Neuronal stem cell (in vitro differentiated cells): ENCODE data around the gene HS2ST1.

ENCODE experiments used
- DNase-seq: peaks from one replicate; pipeline ENCODE4 v3.0.0-alpha.2; 2013; ENCODE audit warnings: low spot score
- H2AFZ ChIP-seq: one replicate; pipeline ENCODE4 v1.6.1; 2013; ENCODE audit warnings: mild to moderate bottlenecking, low read length, inconsistent platforms
- H2AK5ac ChIP-seq: 2 replicates; pipeline ENCODE4 v1.6.1; 2013; ENCODE audit warnings: low read depth, mild to moderate bottlenecking, inconsistent platforms, low read length, moderate library complexity, mixed read lengths
- H2BK120ac ChIP-seq: 2 replicates; pipeline ENCODE4 v1.6.1; 2013; ENCODE audit warnings: low read depth, mild to moderate bottlenecking, inconsistent platforms, low read length, moderate library complexity, mixed read lengths
- H2BK12ac ChIP-seq: one replicate; pipeline ENCODE4 v1.6.1; 2013; ENCODE audit warnings: low read length, inconsistent platforms
- H2BK15ac ChIP-seq: 2 replicates; pipeline ENCODE4 v1.6.1; 2013; ENCODE audit warnings: mild to moderate bottlenecking, low read length, inconsistent platforms, mixed read lengths
- H2BK5ac ChIP-seq: one replicate; pipeline ENCODE4 v1.6.1; 2013; ENCODE audit warnings: inconsistent platforms, mild to moderate bottlenecking, low read length, moderate library complexity
- H3K14ac ChIP-seq: one replicate; pipeline ENCODE4 v1.6.1; 2013; ENCODE audit warnings: low read length, inconsistent platforms
- H3K18ac ChIP-seq: 2 replicates; pipeline ENCODE4 v1.6.1; 2013; ENCODE audit warnings: low read length, inconsistent platforms
- H3K23ac ChIP-seq: 2 replicates; pipeline ENCODE4 v1.6.1; 2013; ENCODE audit warnings: low read depth, mild to moderate bottlenecking, mixed read lengths, low read length, inconsistent platforms; ENCODE audit not compliant: poor library complexity
- H3K27ac ChIP-seq: replicated peaks from 3 replicates; pipeline ENCODE4 v1.5.1; 2013; ENCODE audit warnings: low read length, inconsistent platforms
- H3K27me3 ChIP-seq, 3 experiments: 2 replicates each; pipeline ENCODE4 v1.6.1; 2013; ENCODE audit warnings: low read length in 3 of 3, mild to moderate bottlenecking in 2 of 3, inconsistent platforms in 1 of 3, low read depth in 1 of 3, mixed read lengths in 1 of 3, moderate library complexity in 1 of 3; ENCODE audit not compliant: control insufficient read depth in 3 of 3, insufficient read depth in 3 of 3
- H3K36me3 ChIP-seq, 2 donors: replicated peaks in 1 of 2; 2 replicates each; pipeline ENCODE4 v1.6.1; 2013; ENCODE audit warnings: low read length in 2 of 2; ENCODE audit not compliant: control insufficient read depth in 2 of 2, insufficient read depth in 2 of 2
- H3K4ac ChIP-seq: 2 replicates; pipeline ENCODE4 v1.6.1; 2013; ENCODE audit warnings: inconsistent platforms, mild to moderate bottlenecking, low read length, moderate library complexity
- H3K4me1 ChIP-seq, 2 donors: 1 replicate in 1 of 2; 2 replicates in 1 of 2; pipeline ENCODE4 v1.6.1; 2013; ENCODE audit warnings: low read length in 2 of 2, low read depth in 1 of 2; ENCODE audit not compliant: control insufficient read depth in 2 of 2, insufficient read depth in 1 of 2
- H3K4me2 ChIP-seq: one replicate; pipeline ENCODE4 v1.6.1; 2013; ENCODE audit warnings: mild to moderate bottlenecking, low read length, inconsistent platforms; ENCODE audit not compliant: insufficient read depth, poor library complexity, severe bottlenecking
- H3K4me3 ChIP-seq, 2 donors: 2 replicates each; pipeline ENCODE4 v1.5.1; 2013; ENCODE audit warnings: low read length in 2 of 2, mild to moderate bottlenecking in 2 of 2, inconsistent platforms in 1 of 2, moderate library complexity in 1 of 2
- H3K79me1 ChIP-seq: one replicate; pipeline ENCODE4 v1.6.1; 2013; ENCODE audit warnings: low read depth, mild to moderate bottlenecking, inconsistent platforms, low read length, moderate library complexity
- H3K9ac ChIP-seq: one replicate; pipeline ENCODE4 v1.6.1; 2013; ENCODE audit warnings: mild to moderate bottlenecking, low read depth, low read length, inconsistent platforms; ENCODE audit not compliant: poor library complexity
- H3K9me3 ChIP-seq, 2 donors: replicated peaks in 1 of 2; 2 replicates each; pipeline versions ENCODE3 to v1.6.1; 2013; ENCODE audit warnings: low read length in 2 of 2, mild to moderate bottlenecking in 2 of 2, inconsistent platforms in 1 of 2, low read depth in 1 of 2, mixed read lengths in 1 of 2, moderate library complexity in 1 of 2; ENCODE audit not compliant: control insufficient read depth in 2 of 2, insufficient read depth in 1 of 2
- H4K8ac ChIP-seq: one replicate; pipeline ENCODE4 v1.6.1; 2013; ENCODE audit warnings: low read depth, mild to moderate bottlenecking, inconsistent platforms, low read length, moderate library complexity
- H4K91ac ChIP-seq: one replicate; pipeline ENCODE4 v1.6.1; 2013; ENCODE audit warnings: low read length, low read depth, mild to moderate bottlenecking, inconsistent platforms; ENCODE audit not compliant: poor library complexity
- WGBS, 2 donors: extraction: QIAGEN DNeasy Blood & Tissue Kit; methylation state at CpG; one replicate each; pipeline ENCODE4 v1.1.7; 2013; ENCODE audit warnings: missing lambda C conversion rate in 2 of 2, mixed read lengths in 1 of 2; ENCODE audit not compliant: insufficient read length in 2 of 2, insufficient replicate concordance in 1 of 2; ENCODE audit errors: extremely low coverage in 2 of 2; 5-methylcytosine and 5-hydroxymethylcytosine counted together

HS2ST1 gene

GRCh38 chr1:87045761-87046304 lies 131.4 kb downstream of the HS2ST1 start:
- Histone ChIP-seq H4K91ac (no peak overlapping the region), H2AK5ac (no peak overlapping the region), H2BK12ac (no peak overlapping the region), H3K4me1 (no peaks in the 10 kb centered on the region), H3K4ac (no peak overlapping the region), H3K4me2 (no peak overlapping the region), H2BK5ac (no peak overlapping the region), H3K18ac (no peak overlapping the region), H2BK15ac (no peak overlapping the region), H3K4me3 (no peak overlapping the region), H3K27ac (no peak overlapping the region), H3K14ac (no peak overlapping the region), H3K27me3 (no peaks in the 10 kb centered on the region), H3K36me3 (no peaks in the 10 kb centered on the region), H3K23ac (no peak overlapping the region), H2BK120ac (no peak overlapping the region), H3K9ac (no peak overlapping the region), H3K9me3 (peaks cover 2 to 20% of the 10 kb centered on the region in 2 donors), H3K79me1 (no peaks in the 10 kb centered on the region), H4K8ac (no peak overlapping the region), H2AFZ (no peak overlapping the region)
- no peak for DNase-seq
- no CpG with 5 or more reads among the region's 5 CpGs for WGBS, 2 donors

- H3K18ac ChIP-seq = no peak overlapping the region
- no peaks in the 10 kb centered on the region for H3K4me1 ChIP-seq
- no peak overlapping the region for H3K4me3 ChIP-seq
- H3K23ac ChIP-seq = no peak overlapping the region
- no peak overlapping the region for H3K14ac ChIP-seq
- no CpG with 5 or more reads among the region's 4 CpGs for WGBS, 2 donors
- H3K79me1 ChIP-seq = no peaks in the 10 kb centered on the region
- H2AK5ac ChIP-seq = no peak overlapping the region
- H4K8ac ChIP-seq = no peak overlapping the region
- H3K9ac ChIP-seq = no peak overlapping the region
- no peaks in the 10 kb centered on the region for H3K36me3 ChIP-seq
- no peak overlapping the region for H4K91ac ChIP-seq
- H3K9me3 ChIP-seq = peaks cover 2 to 20% of the 10 kb centered on the region in 2 donors
- H2BK120ac ChIP-seq = no peak overlapping the region
- no peak overlapping the region for H3K4ac ChIP-seq
- H2BK15ac ChIP-seq = no peak overlapping the region
- DNase-seq = no peak
- no peak overlapping the region for H3K27ac ChIP-seq
- H2BK5ac ChIP-seq = no peak overlapping the region
- no peak overlapping the region for H2AFZ ChIP-seq
- H3K27me3 ChIP-seq = no peaks in the 10 kb centered on the region
- H2BK12ac ChIP-seq = no peak overlapping the region
- H3K4me2 ChIP-seq = no peak overlapping the region
Measured at GRCh38 chr1:87046951-87047350, 132.5 kb downstream of the HS2ST1 start.

GRCh38 chr1:87048237-87048636 lies 133.8 kb downstream of the HS2ST1 start:
- H3K23ac ChIP-seq = no peak overlapping the region
- no CpG with 5 or more reads among the region's 3 CpGs for WGBS, 2 donors
- no peak overlapping the region for H2BK12ac ChIP-seq
- no peak overlapping the region for H2AFZ ChIP-seq
- no peak overlapping the region for H2AK5ac ChIP-seq
- no peak overlapping the region for H3K4me2 ChIP-seq
- H4K91ac ChIP-seq = no peak overlapping the region
- H2BK5ac ChIP-seq = no peak overlapping the region
- no peaks in the 10 kb centered on the region for H3K4me1 ChIP-seq
- no peak for DNase-seq
- H3K79me1 ChIP-seq = no peaks in the 10 kb centered on the region
- H3K36me3 ChIP-seq = no peaks in the 10 kb centered on the region
- H3K4me3 ChIP-seq = no peak overlapping the region
- H2BK15ac ChIP-seq = no peak overlapping the region
- no peak overlapping the region for H3K18ac ChIP-seq
- no peak overlapping the region for H2BK120ac ChIP-seq
- H3K14ac ChIP-seq = no peak overlapping the region
- no peaks in the 10 kb centered on the region for H3K27me3 ChIP-seq
- no peak overlapping the region for H3K4ac ChIP-seq
- H4K8ac ChIP-seq = no peak overlapping the region
- H3K27ac ChIP-seq = no peak overlapping the region
- H3K9me3 ChIP-seq = peaks cover 2 to 20% of the 10 kb centered on the region in 2 donors
- H3K9ac ChIP-seq = no peak overlapping the region

- Histone ChIP-seq H3K27ac (no peak overlapping the region), H3K23ac (no peak overlapping the region), H3K14ac (no peak overlapping the region), H3K9me3 (peaks cover 2 to 24% of the 10 kb centered on the region in 2 donors), H4K8ac (no peak overlapping the region), H2BK120ac (no peak overlapping the region), H3K4me3 (no peak overlapping the region), H4K91ac (no peak overlapping the region), H3K27me3 (no peaks in the 10 kb centered on the region), H2AFZ (no peak overlapping the region), H2BK12ac (no peak overlapping the region), H3K9ac (no peak overlapping the region), H3K36me3 (no peaks in the 10 kb centered on the region), H3K18ac (no peak overlapping the region), H3K4me2 (no peak overlapping the region), H2BK5ac (no peak overlapping the region), H3K4ac (no peak overlapping the region), H2AK5ac (no peak overlapping the region), H3K79me1 (no peaks in the 10 kb centered on the region), H3K4me1 (no peaks in the 10 kb centered on the region), H2BK15ac (no peak overlapping the region)
- DNase-seq = no peak
- no CpG with 5 or more reads among the region's 5 CpGs for WGBS, 2 donors
Measured at GRCh38 chr1:87051965-87052364, 137.5 kb downstream of the HS2ST1 start.
